HEK293 (cell line): ENCODE data around the gene EDAR.

Experiments
- CTCF ChIA-PET: fragments of 350-600 bp; formaldehyde crosslinking; extraction: SDS; loops from one replicate; lab custom pipeline; 2021; ENCODE audit warnings: antibody characterized with exemption; lab: Yijun Ruan, JAX
- POLR2A ChIA-PET: fragments of 300-600 bp; formaldehyde crosslinking; extraction: SDS; loops from one replicate; lab custom pipeline; 2020; ENCODE audit warnings: antibody characterized with exemption, inconsistent platforms; lab: Yijun Ruan, JAX
- H3K27ac ChIP-seq: fragments of 200-500 bp; sonication (Bioruptor generic); 2 replicates; pipeline ENCODE4 v1.5.1; 2014; ENCODE audit warnings: low read depth, low read length, control low read depth, inconsistent platforms; ENCODE audit errors: extremely low read depth
- H3K36me3 ChIP-seq, 2 experiments: fragments of 200-500 bp in 1 of 2; sonication (Bioruptor generic) in 1 of 2; 1 replicate in 1 of 2; 2 replicates in 1 of 2; pipeline ENCODE4 v1.5.1; 2014 to 2017; ENCODE audit warnings: inconsistent platforms in 2 of 2, low read length in 2 of 2; ENCODE audit not compliant: control insufficient read depth in 2 of 2, insufficient read depth in 1 of 2
- H3K4me1 ChIP-seq: fragments of 200-500 bp; sonication (Bioruptor generic); 2 replicates; pipeline ENCODE4 v1.5.1; 2014; ENCODE audit warnings: mild to moderate bottlenecking, low read length, inconsistent platforms; ENCODE audit not compliant: control insufficient read depth, insufficient read depth
- H3K4me3 ChIP-seq: 2 replicates; pipeline ENCODE4 v1.5.1; 2011; ENCODE audit warnings: low read depth, mild to moderate bottlenecking, control low read depth, low read length, moderate library complexity
- H3K9me3 ChIP-seq: fragments of 200-500 bp; sonication (Bioruptor generic); 2 replicates; pipeline ENCODE4 v1.5.1; 2014; ENCODE audit warnings: low read depth, low read length, inconsistent platforms; ENCODE audit not compliant: control insufficient read depth, insufficient read depth
- EGR2 ChIP-seq: fragments of 450-650 bp; formaldehyde crosslinking; IDR thresholded peaks from 2 replicates; pipeline ENCODE4 v1.5.1; 2016; ENCODE audit warnings: low read depth, missing biosample characterization, missing genetic modification characterization
- GLI4 ChIP-seq: fragments of 450-650 bp; formaldehyde crosslinking; IDR thresholded peaks from 2 replicates; pipeline ENCODE4 v1.5.1; 2016; ENCODE audit warnings: missing biosample characterization, missing genetic modification characterization
- GLIS1 ChIP-seq: fragments of 450-650 bp; formaldehyde crosslinking; IDR thresholded peaks from 2 replicates; pipeline ENCODE4 v1.5.1; 2016; ENCODE audit warnings: missing biosample characterization, missing genetic modification characterization
- INSM2 ChIP-seq: fragments of 450-650 bp; formaldehyde crosslinking; IDR thresholded peaks from 2 replicates; pipeline ENCODE4 v1.5.1; 2016; ENCODE audit warnings: missing biosample characterization, missing genetic modification characterization
- PATZ1 ChIP-seq: fragments of 450-650 bp; formaldehyde crosslinking; IDR thresholded peaks from 2 replicates; pipeline ENCODE4 v1.5.1; 2016; ENCODE audit warnings: missing biosample characterization, missing genetic modification characterization
- PRDM10 ChIP-seq: fragments of 450-650 bp; formaldehyde crosslinking; IDR thresholded peaks from 2 replicates; pipeline ENCODE4 v1.5.1; 2016; ENCODE audit warnings: missing biosample characterization, missing genetic modification characterization
- TSHZ1 ChIP-seq: fragments of 450-650 bp; formaldehyde crosslinking; IDR thresholded peaks from 2 replicates; pipeline ENCODE4 v1.5.1; 2016; ENCODE audit warnings: missing biosample characterization, missing genetic modification characterization, borderline replicate concordance
- ZFHX2 ChIP-seq: fragments of 450-650 bp; formaldehyde crosslinking; conservative IDR thresholded peaks from 2 replicates; pipeline ENCODE4 v1.5.1; 2016; ENCODE audit warnings: missing biosample characterization, missing genetic modification characterization
- ZFP69B ChIP-seq: fragments of 450-650 bp; formaldehyde crosslinking; IDR thresholded peaks from 2 replicates; pipeline ENCODE4 v1.5.1; 2016; ENCODE audit warnings: missing biosample characterization, missing genetic modification characterization
- ZNF302 ChIP-seq: fragments of 450-650 bp; formaldehyde crosslinking; IDR thresholded peaks from 2 replicates; pipeline ENCODE4 v1.5.1; 2016; ENCODE audit warnings: missing biosample characterization, missing genetic modification characterization, low read depth
- ZNF311 ChIP-seq: fragments of 450-650 bp; formaldehyde crosslinking; IDR thresholded peaks from 2 replicates; pipeline ENCODE4 v1.5.1; 2017; ENCODE audit warnings: missing biosample characterization, missing genetic modification characterization, borderline replicate concordance
- ZNF350 ChIP-seq: fragments of 450-650 bp; formaldehyde crosslinking; IDR thresholded peaks from 2 replicates; pipeline ENCODE4 v1.5.0; 2017; ENCODE audit warnings: missing biosample characterization, mild to moderate bottlenecking, missing genetic modification characterization
- ZNF416 ChIP-seq: fragments of 450-650 bp; formaldehyde crosslinking; IDR thresholded peaks from 2 replicates; pipeline ENCODE4 v1.5.1; 2016; ENCODE audit warnings: missing biosample characterization, missing genetic modification characterization
- ZNF510 ChIP-seq: fragments of 450-650 bp; formaldehyde crosslinking; IDR thresholded peaks from 2 replicates; pipeline ENCODE4 v1.5.1; 2018; ENCODE audit warnings: mild to moderate bottlenecking, missing genetic modification characterization, missing biosample characterization; ENCODE audit not compliant: insufficient replicate concordance
- ZNF704 ChIP-seq: fragments of 450-650 bp; formaldehyde crosslinking; IDR thresholded peaks from 2 replicates; pipeline ENCODE4 v1.5.1; 2016; ENCODE audit warnings: missing biosample characterization, missing genetic modification characterization

EDAR gene

GRCh38 chr2:108982259-108982679, 6.8 kb downstream of the EDAR start:
- ChIA-PET POLR2A (no interaction called here), CTCF (no interaction called here)
- H3K9me3 ChIP-seq, result no peaks in the 10 kb centered on the region
- peak; percentile 59 for TF ChIP-seq GLIS1 (tag by site-specific recombination)
- no peak for TF ChIP-seq ZNF302
- peak; percentile 52 for TF ChIP-seq ZFHX2 (tag by site-specific recombination)
- peak; percentile 57; the same call in 1 of the 2 replicates for TF ChIP-seq EGR2
- TF ChIP-seq, all 188 proteins: peak for 3
- no peak overlapping the region for H3K27ac ChIP-seq
- H3K36me3 ChIP-seq, result no peaks in the 10 kb centered on the region
- H3K4me3 ChIP-seq, result no peak overlapping the region
- H3K4me1 ChIP-seq, result no peaks in the 10 kb centered on the region

- Histone ChIP-seq H3K9me3 (no peaks in the 10 kb centered on the region), H3K4me1 (no peaks in the 10 kb centered on the region), H3K36me3 (no peaks in the 10 kb centered on the region), H3K27ac (no peak overlapping the region), H3K4me3 (no peak overlapping the region)
- TF ChIP-seq TSHZ1 (tag by site-specific recombination), result no peak
- TF ChIP-seq PRDM10 (tag by site-specific recombination), result no peak
- TF ChIP-seq ZNF350, result no peak
- TF ChIP-seq GLI4 (tag by site-specific recombination), result no peak
- TF ChIP-seq ZFP69B (tag by site-specific recombination), result no peak
- TF ChIP-seq INSM2, result no peak
- TF ChIP-seq PATZ1 (tag by site-specific recombination), result no peak
- TF ChIP-seq ZNF311 (tag by site-specific recombination), result no peak
- no peak for TF ChIP-seq ZNF704 (tag by site-specific recombination)
- TF ChIP-seq ZNF510, result no peak
- no peak for TF ChIP-seq ZNF416 (tag by site-specific recombination)
- ChIA-PET POLR2A (no interaction called here), CTCF (no interaction called here)
These were observed 7.2 kb downstream of the EDAR start for GRCh38 chr2:108981846-108982245.
